ENCODE results near the gene ANKH.
"Not testable (repeated sequence)": the region's sequence is repeated elsewhere in the genome, so short reads cannot be mapped to it uniquely, and the experiment has no call there.

The ANKH gene

DNA sequence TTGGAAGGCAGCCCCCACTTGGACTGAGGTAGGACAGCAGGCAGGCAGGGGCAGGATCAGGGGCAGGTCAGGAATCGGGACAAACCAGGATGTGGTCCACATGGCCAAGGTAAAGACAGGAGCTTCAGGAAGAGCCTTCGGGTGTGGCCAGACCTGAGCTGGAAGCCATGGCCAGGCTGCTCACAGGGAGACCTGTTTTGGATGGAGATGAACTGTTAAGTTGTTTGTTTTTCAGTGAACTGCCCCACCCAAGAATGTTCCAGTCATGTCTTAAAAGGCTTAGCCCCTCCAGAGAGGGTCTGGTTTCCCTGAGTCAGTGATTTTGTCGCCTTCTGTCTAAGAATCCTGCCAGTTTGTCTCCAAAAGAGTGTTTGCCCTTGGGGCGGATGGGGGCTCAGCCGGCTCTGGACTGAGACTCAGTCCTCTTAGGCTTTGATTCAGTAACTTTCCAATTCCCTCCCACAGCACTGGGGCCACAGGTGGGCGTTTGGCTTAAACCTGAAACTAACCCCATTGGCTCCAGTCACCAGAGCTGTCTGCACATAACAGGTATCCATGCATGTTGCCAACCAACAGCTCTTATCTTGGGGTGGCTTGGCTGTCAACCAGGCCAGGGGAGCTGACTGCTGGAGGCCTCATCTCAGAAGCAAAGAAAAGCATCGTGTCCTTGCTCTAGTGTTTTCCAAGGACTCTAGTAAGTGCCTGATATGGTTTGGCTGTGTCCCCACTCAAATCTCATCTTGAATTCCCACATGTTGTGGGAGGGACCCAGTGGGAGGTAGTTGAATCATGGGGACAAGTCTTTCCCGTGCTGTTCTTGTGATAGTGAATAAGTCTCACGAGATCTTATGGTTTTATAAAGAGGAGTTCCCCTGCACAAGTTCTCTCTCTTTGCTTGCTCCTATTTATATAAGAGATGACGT, 11.3 kb upstream of the ANKH start:
- no peak for DNase-seq

DNA sequence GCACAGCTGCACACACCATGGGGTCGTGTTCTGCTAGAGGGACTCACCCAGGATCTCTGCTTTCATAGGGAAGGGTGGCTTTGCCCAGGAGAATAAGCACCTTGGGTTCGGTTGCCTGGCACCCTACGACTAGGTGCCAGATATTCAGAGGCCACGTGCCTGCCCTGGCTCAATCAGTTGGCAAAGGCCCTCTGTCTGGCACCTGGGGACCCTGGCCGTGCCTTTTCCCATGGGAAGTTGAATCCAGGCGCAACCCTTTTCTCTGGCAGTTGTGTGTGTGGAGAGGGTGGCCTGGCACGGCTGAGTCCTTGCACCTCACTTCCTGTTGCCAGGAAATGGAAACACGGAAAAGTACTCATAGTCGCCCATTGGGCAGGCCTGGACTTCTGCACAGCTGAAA, 10.2 kb upstream of the ANKH start:
- no peak for DNase-seq

DNA sequence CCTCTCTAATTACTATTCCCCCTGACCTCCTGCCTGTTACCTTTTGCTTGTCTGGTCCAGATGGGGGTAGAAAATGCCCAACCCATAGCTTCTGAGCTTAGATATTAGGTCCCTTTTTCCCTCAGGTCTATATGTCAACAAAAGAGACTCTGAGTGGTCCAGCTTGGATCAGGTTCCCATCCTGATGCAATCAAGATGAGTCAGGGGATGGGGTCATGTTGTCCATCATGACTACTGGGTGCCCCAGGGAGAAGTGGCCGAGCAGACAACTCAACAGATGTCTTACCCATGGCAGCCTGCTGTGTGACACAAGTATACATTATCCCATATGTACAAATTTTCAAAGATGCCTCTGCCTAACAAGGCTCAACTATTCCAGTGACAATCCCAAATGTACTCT, 9.1 kb upstream of the ANKH start:
- no peak for DNase-seq

DNA sequence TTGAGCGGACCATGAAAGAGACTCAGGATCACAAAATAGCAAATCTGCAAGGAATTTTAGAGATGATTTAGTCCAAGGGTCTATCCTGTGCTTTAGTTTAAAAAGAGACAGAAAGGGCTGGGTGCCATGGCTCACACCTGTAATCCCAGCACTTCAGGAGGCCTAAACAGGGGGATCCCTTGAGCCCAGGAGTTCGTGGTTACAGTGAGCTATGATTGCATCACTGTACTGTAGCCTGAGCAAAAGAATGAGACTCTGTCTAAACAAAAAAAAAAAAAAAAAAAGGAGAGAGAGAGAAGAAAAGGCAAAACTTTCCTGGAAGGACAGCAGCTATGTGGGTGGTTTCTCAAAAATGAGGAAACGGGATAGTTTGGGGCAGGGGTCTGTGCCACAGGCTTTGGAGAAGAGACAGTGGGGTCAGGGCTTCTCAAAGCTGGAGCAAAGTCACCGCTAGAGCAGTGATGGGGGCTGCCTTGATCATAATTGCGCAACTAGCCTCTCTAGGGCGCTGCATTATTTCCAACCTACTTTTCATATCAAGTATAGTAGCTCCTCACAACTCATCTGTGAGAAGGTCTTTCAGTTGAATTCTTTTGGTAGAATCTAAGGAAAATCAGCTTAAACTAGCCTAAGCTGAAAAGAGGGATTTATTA, 8.5 kb upstream of the ANKH start:
- no peak for DNase-seq

DNA sequence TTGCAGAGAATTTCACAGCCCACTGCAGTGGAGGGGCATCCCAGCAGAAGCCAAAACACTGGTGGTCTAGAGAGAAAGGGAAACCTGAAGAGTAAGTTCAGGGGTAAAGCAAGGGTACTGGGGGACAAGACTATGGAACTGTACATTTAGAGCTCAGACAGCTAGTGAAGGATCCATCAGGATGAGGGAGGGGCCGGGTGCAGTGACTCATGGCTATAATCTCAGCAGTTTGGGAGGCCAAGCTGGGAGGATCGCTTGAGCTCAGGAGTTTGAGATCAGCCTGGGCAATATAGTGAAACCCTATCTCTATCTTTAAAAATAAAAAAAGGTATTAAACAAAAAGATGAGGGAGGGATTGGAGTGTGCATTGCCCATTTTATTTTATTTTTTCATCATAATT, 7.8 kb upstream of the ANKH start:
- no peak for DNase-seq

DNA sequence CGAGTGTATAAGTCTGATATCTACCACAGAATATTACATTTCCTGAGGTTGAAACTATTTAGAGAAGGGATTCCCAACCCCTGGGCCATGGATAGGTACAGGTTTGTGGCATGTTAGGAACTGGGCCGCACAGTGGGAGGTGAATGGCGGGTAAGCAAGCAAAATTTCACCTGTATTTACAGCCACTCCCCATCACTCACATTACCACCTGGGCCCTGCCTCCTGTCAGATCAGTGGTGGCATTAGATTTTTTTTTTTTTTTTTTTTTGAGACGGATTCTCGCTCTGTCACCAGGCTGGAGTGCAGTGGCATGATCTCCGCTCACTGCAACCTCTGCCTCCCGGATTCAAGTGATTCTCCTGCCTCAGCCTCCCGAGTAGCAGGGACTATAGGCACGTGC, 6.6 kb upstream of the ANKH start:
- not testable (repeated sequence) for DNase-seq

DNA sequence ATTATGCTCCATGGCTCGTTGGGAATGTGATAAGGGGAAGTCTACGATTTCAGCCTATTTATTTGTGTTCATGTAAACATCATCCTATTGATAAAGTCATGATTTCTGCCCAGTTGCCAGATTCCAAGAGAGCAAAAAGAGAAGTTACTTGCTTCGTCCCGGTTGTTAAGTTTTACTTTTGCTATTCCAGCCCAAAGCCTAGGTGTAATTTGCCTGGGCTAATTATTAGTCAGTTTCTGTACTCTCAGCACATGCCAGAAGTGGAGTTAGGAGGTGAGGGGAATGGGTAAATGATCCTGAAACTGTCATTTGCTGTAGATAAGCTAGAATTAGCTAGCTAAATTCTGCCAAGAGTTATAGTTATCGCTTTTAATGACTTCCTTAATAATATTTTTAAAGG, 4.5 kb upstream of the ANKH start:
- DNase-seq, result no peak

DNA sequence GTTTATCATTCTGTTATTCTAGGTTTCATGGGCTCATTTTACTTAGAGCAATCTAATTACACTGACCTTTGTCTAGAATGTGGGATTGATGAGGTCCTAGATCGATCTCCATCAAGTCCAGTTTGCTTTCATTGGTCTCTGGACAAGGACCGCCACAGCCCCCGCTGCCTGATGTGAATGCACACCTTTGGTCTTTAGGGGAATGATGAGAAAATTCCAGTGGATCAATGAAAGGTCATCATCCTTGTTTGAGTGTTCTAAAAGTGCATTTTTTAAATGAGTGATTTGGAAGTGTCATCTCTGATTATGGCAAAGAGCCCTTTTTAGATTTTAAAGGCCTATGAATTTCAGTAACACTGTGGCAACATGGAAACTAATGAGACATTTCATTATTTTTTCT, 2.2 kb upstream of the ANKH start:
- no peak for DNase-seq

DNA sequence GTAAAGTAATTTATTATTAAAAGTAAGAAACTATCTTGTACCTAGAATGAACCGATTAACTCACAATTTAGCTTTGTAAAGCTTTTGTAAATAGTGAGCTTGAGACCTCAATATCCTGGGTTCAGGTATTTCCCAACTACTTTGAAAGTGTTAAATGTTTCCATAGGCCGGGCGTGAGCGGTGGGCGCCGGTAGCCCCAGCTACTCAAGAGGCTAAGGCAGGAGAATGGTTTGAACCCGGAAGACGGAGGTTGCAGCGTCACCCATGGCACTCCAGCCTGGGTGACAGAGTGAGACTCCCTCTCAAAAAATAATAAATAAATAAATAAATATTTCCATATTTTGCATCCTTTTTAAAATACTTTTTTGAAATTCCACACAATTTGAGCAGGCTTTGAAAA, 1.5 kb upstream of the ANKH start:
- DNase-seq, result no peak

DNA sequence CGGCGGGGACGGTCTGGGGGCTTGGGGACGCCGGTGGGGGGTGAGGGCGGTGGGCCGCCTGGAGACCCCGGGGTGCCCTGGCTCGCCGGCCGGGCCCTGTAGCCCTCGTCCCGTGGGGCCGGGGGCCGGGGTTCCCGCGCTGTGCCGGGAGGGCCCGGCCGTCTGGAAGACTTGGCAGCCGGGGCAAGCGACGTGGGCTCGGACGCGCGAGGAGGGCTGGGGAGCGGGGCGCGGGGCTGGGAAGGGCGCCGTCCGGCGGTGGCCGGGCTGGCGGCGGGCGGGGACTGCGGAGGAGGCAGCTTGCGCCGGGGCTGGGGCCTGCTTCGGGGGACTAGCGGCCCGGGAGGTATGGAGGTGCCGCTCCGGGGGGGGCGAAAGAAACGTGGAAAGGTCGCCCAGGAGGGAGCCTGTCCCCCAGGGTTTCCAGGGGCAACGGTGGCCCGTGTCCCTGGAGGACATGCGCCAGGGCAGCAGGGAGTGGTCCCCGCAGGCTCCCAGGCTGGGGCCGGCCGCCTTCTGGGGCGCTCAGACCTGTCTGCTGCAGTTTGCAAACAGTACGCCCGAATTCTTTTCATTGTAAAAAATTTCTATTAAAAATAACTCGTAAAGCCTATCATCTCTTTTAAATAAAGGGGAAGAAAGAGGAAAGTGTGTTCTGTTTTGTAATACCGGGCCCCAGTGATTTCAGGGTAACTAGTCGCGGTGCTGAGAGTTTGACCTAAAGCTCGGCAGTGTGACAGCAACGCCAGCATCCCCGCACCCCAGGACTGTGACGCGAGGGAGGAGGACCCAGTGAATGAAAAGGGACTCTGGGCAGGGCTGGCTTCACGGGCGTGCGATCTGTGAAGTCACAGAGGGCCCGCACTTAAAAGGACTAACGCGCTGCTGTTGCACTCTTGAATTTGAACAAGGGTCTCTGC, 752 bp upstream of the ANKH start:
- peak in 1 of 2 experiments; percentile 22 for DNase-seq

DNA sequence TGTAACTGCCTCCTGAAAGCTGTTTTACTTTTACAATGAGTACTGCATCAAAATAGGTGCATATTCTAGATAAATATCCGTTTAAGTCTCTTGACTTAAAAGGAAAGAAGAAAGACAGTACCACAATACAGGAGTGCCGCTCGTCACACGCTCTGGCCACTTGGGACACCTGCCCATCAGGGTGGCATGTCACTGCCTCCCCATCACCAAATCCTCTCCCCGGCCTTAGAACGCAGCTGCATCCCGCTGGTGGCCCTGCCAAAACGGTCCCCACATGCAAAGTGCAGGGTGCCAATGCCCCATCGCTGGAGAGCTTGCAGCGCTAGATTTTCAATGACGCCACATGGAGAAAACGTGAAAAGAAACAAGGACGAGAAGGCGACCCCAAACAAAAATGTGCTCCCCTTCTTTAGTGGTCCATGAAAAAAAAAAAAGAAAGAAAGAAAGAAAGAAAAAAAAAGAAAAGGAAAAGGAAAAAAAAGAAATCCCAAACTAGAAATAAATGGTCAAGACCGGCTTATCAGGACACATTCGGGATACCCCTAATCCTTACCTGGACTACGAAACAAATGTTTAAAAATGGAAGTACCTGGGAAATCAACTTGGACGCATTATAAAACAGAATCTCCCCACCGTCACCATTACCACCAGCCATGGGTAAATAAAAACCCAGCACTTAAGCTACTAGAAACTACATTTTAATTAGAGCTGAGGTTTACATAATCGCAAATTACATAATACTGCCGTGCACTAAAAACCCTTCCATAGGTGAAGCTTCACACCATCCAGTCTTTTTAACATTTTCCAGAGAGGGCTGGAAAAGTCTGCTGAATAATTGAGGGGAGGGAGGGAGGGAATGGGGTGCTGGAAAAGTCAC, 1.0 kb downstream of the ANKH start:
- DNase-seq, result peak in 1 of 2 experiments; percentile 10

DNA sequence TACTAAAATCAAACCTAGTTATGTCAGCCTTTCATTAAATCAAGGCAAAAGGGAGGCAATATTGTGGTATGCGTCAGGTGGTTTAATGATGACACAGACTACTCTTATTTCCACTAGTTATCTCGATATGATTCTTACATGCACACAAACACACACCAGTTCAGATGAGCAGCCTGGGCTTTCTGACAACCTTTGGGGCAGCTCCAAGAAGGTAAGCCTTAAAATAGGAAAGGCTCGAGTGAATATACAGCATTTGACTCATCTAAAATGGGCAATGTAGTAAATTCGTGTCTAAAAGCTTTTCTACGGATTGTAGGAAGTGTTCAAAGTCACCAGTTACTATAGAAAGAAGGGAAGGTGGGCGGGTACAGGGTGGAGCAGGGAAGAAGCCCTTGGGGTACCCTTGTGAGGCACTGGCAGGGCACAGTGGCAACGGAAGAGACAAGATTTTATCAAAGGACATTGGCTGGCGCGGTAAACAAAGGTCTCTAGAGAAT, 1.9 kb downstream of the ANKH start:
- no peak for DNase-seq

DNA sequence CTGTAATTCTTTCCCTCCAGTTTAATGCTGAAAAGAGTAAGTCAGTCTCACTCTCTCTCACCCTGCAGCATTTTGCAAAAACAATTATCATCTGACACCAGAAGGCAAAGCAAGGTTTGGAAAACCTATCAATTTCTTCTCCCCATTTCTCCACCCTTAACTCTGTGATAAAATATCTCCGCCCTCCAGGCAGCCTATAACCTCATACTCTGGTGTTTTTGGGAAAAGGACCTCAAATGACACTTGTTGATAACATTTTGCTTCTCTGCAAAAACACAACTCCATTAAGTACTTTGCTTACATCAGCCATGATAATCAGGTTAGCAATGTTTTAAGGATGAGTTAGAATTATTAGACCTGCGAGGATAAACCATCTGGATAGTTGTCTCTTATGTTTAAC, 2.3 kb downstream of the ANKH start:
- DNase-seq, result no peak

DNA sequence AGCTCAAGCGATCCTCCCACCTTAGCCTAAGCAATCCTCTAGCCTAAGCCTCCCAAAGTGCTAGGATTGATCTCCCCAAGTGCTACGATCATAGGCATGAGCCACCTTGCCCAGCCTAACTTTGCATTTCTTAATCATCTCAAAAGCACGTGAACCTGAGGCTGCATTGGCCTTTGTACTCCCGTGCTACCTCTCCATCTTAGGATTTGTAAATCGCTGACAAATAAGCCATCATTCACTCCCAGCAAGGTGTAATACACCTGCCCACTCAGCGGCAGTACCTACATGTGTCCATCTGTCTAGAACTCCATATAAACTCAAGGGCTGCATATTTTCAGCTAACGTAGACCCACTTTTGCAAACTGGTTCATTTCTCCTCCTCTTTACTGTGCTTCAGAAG, 2.8 kb downstream of the ANKH start:
- DNase-seq, result no peak

DNA sequence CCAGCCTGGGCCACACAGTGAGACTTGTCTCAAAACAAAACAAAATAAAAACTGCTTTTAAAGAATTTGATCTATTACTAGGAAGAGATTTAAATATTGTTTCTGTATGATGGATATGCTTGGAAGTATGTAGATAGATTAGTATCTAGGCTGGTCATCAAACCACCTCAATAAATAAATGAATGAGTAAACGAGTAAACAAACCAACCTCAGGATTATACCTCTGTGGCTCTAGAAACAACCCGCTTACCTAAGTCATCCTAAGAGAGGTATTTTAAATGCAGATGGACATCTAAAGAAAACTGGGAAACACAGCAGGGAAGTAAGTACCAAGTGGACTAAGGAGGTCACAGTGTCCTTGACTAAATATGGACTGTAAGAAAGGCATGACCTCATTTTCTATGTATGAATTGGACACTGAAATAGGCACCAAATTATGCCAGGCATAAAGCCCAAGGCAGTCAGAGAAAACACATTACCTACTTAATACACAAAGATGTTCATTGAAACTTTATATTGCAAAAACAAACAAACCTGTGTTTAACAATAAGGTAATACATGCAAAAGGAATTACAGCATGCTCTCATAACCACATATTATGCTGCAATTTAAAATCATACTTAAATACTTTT, 7.3 kb downstream of the ANKH start:
- DNase-seq, result no peak

DNA sequence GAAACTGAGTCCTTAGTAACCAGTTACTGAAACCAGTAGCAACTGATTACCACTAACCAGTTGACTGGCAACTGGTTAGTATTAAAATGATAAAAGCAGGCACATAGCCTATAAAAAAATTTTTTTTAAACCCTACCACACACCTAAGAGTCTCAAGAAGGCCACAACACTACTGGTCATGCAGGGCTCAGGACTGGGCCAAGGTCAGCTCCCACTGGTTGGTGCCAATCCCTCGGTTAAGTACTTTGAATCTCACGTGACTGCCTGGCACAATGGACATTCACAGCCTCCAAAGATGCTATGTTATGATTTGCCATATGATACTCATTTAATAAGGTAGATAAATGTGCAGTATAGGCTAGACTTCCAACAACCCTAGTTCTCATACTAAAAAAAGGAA, 8.5 kb downstream of the ANKH start:
- DNase-seq, result no peak

DNA sequence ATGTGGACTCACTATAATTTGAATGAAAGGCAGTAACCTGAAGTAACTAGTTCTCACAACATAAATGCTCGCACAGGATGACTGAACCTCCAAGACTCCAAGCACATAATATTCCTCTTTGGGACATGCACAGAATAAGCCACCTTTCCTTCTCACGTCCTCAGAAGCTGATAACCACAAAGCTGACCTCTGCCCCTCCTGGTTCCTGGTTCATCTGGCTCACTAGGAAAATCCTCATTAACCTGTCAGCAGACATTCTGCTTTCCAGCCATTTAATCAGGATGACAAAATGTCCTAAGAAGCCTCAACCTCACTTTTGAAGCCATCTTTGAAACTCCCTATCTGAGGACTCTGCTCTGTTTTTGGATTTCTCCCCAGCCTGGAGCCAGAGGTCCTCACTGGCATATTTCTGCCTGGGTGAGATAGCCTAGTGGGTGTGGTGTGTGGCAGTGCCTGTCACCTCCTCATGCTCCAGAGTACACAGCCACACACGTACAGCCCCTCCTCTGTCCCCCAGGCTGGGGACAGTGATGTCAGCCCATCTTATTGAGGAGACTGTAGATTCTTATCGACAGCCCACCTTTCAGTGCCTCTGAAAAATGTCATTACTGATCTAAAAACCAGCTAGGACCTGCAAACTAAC, 10.3 kb downstream of the ANKH start:
- no peak for DNase-seq

DNA sequence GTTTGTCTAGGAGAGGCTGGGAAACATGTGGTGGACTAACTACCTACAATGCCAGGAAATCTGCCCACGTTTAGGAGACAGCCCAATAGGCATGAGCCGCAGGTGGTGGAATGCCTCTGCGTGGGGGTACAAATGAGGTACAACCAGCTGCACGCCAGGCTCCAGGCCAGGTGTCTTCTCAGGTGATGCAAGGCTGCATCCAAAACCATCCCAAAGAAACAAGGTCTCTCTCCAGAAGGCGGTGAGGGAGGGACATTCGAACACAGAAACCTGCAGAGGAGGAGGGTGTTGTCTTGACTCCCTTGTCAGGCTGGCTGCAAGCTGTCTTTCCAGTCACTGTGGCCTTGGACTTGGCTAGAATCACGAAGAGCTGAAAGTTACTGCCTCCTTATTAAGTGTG, 11.6 kb downstream of the ANKH start:
- DNase-seq, result no peak

DNA sequence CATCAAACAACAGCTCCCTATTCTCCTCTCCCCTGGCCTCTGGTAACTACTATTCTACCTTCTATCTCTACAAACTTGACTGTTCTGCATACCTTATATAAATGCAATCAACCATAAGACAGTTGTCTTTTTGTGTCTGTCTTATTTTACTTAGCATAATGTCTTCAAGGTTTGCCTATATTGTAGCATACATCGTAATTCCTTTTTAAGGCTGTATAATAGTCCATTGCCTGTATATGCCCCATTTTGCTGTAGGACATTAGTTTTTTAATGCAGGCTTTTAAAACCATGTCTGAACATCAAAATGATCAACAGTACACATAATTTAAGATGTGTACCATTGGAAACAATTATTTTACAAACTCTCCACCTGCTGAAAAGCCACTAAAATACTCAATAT, 12.4 kb downstream of the ANKH start:
- DNase-seq, result no peak

DNA sequence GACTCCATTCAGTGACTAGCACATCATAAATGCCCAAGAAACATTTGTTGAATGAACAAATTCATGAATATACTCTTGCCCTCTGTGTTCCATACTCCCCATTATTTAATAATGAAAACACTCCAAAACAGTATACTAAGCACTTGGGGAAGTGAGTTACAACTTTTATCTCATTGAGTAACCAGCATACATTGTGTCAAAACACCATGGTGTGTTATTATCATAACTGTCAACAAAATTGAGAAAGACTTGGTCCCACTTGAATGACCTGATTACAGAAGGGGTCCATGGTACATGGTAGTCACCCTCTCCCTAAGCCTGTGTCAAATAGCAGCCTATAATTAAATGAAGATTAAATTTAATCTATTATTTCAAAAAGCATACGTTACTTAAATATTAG, 16.2 kb downstream of the ANKH start:
- no peak for DNase-seq

DNA sequence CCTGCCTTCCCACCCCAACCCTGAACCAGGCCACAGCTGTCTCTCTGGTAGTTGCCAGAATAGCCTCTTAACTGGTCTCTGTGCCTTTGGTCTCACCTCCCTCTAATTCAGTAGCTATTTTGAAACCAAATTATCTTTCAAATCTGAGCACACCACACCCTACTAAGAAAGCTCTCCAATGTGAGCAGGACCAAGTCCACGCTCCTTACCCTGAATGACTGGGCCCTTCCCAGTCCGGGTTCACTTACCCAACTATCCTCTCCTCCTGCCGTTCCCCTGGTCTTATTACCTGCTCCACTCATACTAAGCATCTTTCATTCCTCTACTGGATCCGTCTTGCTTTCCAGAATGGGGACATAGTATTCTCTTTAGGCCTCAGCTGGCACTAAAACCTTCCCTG, 16.8 kb downstream of the ANKH start:
- no peak for DNase-seq

Measured in Kasumi-1 (cell line).